Measurements from ENCODE around the gene SNX33.
"Not testable (repeated sequence)": the region's sequence is repeated elsewhere in the genome, so short reads cannot be mapped to it uniquely, and the experiment has no call there.

SNX33 gene

DNA sequence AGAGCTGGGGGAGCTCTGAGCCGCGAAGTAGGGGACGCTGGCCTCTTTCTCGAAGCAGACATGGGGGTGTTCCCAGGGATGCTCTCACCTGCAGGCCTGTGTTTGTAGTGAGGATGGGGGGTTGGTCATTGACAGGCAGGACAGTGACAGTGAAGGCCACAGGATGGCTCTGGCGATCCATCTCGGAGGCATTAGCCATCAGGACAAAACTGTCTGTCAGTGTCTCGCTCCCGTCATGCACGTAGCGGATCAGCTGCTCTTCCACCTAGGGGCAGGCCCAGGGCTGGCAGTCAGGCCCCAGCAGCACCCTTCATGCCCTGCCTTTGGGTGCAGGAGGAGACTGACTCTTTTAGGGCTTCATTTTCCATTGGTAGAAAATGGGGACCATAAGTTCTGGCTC is 36.9 kb downstream of the SNX33 start:
- DNase-seq, result no peak

DNA sequence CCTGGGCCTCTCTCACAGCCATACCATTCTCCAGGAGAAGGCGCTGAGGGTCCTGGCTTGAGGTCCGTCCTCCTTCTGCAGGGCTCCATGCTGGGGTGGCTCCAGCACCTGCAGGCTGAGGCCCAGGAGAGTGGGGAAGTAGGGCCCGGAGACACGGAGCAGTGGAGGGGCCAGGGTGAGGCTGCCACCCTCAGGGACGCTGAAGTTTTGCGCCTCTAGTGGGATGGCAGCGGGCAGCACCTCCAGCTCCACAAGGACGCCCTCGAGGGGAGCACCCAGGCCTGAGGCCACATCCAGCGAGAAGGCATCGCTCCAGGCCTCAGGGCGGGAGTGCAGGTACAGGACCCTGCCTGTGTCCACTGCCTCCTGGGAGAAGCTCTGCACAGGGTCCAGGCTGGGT is 37.5 kb downstream of the SNX33 start:
- no peak for DNase-seq

DNA sequence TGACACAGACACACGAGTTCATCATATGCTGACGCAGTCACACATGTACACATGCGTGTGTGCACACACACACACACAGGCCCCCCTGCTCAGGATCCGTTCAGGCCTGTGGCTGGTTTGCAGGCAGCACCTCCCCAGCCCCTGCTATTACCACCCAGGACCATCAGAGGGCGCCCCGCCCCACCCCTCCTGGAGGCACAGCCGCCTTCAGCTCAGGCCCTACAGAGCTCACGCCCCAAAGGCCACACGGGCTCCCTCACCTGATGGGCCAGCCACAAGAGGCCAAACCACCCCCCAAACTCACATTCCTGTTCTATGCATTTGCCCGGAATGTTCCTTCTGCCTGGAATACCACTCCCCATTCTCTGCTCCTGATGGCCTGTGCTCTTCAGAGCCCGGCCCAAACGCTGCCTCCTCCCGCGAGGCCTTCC is 38.5 kb downstream of the SNX33 start:
- not testable (repeated sequence) for DNase-seq

DNA sequence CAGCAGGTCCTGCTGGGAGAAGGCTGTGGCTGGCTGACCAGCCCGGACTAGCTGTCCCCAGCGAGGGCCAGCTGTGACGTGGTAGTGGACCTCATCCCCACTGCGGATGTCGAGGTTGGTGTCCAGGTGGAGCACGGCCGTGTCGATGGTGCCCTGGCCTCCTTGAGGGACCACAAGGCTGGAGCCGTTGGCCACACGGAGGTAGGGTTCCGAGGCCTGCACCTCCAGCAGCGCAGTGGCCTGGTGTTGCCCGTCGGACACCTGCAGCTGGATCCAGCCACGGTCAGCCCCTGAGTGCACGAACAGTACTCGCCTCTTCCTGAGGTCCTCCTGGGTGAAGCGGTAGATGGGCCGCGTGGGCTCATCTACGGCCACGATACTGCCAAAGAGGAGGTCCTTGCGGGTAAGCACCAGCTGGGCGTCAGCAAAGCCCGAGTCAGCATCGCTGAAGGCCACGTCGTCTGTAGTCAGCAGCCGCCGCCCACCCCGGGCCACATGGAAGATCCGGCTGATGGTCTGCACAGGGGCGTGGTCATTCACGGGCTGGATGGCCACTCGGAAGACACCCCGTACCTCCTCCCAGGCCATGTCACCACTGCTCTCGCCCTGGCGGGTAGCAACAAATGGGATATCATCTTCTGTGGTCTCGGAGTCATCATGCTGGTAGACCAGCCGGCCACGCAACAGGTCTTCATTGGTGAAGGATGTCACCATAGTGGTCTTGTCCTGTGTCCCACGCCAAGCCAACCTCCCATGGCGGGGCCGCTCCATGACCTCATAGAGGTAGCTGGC is 40.0 kb downstream of the SNX33 start:
- DNase-seq, result no peak

DNA sequence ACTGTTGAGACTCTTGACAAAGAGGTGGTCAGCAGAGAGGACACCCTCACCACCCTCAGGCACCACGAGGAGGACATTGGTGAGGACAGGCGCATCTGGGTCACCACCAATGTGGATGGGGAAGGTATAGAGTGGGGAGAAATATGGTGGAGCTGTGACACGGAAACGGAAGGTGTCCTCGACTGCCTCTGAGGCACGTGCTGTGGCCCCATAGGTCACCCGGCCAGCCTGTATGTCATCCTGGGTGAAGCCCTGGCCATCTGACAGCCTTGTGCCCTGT is 40.5 kb downstream of the SNX33 start:
- no peak for DNase-seq

DNA sequence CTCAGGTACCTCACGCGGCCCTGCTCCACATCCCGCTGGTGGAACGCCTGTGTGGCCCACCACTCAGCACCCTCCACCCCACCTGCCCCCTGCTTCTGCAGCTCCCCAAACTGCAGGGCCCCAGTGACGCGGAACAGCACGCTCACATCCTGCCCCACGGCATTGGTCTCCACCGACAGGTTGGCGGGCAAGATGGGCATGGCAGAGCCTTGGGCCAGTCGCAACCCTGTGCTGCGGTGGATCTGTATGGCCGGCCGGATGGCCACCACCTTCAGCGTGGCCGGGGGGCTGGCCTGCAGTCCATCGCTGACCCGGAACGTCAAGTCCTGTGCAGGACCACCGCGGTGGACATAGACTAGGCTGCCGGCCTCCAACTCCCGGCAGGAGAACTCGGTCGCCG is 41.1 kb downstream of the SNX33 start:
- DNase-seq, result no peak

DNA sequence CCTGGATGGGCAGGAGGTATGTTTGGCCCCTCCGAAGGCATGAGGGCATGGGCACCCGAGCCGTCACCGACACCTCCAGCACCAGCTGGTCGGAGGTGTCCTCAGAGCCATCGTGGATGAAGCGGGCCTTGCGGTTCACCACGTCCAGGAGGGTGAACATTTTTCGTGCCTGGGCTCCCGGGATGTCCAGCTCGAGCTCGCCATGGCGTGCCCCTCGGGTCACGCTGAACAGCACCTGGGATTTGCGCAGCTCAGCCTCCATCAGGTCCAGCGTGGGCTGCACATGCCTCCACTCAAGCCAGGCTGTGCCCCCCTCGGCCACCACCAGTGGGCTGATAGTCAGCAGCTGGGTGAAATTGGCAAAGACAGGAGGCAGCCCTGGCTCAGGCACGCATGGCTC is 41.7 kb downstream of the SNX33 start:
- DNase-seq, result not testable (repeated sequence)

DNA sequence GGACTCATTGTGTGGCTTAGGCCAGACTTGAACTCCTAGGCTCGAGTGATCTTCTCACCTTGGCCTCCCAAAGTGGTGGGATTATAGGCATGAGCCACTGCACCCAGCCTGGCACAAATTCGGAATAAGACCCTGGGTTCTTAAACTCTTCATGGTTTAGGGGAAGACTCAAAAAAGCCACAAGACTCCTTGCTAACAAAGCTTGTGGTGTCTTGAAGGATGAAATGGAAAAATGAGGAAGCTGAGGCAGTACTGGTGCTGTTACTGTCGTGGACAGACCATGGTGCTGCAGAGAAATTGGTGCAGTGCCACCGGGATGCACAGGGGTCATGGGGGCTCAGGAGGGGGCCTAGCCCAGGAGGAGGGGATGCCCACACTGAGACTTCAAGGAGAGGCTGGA is 44.6 kb downstream of the SNX33 start:
- not testable (repeated sequence) for DNase-seq

DNA sequence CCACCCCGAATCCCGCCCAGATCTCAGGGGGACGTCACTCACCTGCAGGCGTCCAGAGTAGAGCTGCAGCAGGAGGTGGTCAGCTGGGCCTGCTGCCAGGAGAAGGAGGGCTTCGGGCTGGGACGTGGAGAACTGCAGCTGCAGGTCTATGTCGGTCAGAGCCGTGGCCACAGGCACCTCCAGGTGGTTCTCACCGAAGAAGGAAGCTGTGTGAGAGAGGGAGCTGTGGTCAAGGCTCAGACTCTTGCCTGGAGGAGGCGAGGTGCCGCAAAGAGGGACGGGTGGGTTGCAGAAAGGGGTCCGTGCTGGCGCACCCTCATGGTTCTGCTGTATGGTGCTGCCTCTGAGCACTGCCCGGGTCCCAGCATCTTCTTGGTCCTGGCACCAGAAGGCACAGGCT is 45.3 kb downstream of the SNX33 start:
- DNase-seq, result not testable (repeated sequence)

DNA sequence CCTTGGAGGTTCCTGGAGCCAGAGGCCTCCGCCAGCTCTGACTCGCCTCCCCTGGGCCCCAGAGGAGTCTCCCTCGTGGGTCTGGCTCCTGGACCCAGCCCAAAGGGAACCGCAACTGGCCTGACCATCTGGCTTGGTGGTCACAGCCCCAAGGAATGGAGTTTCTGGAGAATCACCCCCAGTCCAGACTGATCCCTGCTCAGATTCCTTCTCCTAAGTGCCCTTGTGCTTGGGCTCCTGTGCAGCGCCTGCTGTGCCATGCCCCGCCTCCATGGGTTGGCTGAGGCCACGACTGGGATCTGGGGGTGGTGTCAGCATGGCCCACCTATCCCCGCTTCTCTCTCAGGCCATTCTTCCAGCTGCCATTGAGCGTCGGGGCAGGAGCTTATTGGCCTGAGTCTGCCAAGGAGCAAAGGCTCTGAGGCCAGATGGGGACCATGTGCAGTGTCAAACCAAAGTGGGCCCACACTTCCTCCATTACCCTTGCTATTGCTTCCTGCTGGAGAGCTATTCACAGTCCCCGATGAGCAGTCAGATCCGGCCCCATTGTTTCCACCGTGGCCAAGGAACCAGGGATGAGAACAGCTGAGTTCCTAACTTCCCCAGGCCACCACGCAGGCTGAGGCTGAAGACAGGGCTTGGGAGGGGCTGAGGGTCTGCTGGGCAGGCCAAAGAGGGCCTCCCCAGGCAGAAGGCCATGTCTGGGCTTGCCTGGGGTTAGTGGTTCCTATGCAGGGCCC is 46.0 kb downstream of the SNX33 start:
- DNase-seq, result no peak

DNA sequence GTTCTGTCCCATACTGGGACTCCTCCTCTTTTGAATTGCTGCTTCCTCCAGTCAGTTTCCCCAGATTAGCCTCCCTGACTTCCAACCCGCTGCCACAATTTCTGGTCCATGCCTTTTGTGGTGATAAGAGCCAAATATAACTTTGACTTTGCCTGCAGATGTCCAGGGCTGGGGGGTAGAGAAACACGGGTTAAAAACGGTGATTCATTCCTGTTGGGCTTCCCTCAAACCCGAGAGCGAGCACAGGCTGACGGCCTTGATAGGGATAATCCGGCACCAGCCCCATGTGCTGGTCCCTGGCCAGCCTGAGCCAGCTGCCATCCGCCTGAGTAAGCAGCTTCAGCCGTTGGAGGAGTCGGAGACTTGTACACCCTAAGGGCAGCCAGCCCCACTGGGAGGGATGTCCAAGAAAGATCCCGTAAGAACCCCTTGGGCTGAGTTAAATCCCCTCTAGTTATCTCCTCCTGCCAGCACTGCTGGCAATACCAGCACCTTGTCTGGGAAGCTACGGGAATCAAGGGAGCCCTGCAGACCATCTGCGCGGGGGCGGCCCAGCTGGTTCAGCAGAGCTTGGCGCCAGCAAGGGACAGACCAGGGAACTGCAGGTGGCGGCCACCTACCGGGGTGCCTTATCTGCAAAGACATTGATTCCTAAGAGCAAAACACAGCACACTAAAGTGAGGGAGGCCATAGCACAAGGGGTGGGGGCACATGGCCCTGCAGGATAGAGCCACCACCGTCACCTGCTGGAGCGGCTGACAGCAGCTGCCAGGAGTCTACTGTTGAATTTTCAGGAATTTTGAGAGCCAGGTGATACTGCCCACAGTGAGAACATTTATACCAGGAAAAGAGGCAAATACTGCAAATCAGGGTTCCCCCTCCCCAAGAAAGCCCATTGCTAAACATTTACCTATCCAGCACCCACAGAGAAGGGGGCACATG is 46.8 kb downstream of the SNX33 start:
- DNase-seq, result no peak

DNA sequence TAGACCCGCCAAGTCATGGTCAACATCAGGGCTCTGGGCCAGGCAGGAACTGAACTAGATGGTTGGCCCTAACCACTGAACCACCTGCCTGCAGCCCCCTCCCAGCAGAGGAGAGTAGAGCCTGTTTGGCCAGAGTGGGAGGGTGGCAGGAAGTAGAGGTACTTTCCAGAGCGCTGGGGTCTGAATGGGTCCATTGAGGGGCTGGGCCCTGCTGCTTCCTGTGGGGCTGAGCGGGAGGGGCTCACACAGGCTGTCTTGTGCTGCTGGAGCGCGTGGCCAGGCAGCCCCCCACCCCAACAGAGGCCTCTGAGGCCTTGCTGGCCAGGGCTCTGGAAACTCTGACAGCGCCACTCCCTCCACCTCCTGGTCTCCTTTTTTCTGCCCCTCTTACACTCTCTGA is 47.5 kb downstream of the SNX33 start:
- DNase-seq, result no peak

DNA sequence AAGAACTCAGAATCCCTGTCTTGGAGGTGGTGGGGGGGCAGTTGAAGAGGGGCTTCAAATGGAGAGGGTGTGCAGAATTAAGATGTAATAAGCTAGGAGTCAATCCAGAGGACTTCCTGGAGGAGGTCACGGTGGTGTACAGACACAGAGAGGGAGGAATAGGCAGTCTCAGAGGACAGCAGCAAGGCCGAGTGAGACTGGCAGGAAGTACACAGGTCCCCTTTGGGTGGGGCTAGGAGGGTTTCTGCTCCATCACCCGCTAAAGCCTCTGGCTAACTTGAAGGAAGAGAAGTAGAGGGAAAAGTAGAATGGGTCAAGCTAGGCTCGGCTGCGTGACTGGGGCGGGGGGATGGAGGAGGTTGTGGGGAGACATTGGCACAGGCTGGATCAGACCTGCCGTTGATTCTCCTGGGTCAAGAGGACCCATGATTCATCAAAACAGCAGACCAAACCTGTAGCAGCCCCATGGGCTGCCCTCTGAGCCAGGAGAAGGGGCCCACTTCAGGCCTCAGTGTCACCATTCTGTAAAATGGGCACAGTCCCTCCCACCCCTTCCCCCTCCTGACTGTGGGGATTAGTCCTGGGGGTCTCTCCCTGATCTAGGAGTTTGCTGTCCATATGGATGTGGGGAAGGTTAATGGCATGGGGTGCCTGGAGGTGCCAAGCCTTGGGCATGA is 48.1 kb downstream of the SNX33 start:
- DNase-seq, result no peak

DNA sequence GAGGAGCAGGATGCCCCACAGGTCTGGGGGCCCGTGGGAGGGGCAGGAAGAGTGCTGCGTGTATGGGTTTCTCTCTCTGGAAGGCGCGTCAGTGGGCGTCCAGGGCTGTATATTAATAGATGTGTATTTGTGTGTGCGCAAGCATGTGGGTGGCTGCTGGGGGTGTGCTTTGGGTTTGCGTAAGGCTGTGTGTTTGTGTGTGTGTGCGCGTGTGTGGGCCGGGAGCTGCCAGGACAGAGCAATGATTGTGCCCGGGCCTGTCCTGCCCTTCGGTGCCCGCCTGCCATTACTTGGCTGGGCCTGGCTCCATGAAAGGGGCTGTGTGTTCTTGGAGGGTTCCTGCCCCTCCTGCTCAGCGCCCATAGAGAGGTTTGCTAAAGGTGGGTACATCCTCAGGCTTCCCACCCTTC is 48.6 kb downstream of the SNX33 start:
- no peak for DNase-seq

DNA sequence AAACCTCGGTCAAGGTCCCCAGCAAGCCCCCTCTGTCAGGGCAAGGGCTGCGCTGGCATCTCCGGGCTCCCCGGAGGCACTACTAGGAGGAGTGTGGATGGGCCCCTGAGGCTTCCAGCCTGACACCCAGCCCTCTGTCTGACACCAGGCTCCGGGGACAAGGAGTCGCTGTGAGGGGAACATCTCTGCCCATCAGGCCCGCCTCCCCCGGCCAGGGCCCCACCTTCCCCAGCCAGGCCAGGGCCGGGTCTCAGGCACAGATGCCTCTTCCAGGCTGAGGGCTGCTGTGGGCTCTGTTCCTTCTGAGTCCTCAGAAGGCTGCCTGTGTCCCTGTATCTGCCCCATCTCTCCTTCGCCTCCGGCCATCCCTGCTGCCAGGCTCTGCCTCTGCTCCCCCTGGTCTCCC is 49.1 kb downstream of the SNX33 start:
- DNase-seq, result no peak

DNA sequence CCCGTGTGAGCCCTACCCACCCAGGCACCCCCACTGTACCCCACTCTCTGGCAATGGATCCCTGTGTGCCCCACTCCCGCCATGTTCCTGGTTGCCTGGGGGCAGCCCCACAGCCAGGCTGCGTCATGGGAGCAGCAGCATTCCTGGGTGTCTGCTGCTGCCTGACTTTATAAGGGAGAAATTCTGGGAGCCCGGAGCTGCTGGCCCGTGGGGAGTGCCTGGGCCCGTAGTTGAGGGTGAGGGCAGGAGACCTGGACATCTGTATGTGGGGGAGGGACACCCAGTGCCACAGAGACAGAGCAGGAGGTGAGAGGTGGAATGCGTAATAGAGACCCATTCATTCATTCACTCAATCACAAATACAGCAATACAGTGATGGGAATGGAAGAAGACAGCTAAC is 49.8 kb downstream of the SNX33 start:
- no peak for DNase-seq

DNA sequence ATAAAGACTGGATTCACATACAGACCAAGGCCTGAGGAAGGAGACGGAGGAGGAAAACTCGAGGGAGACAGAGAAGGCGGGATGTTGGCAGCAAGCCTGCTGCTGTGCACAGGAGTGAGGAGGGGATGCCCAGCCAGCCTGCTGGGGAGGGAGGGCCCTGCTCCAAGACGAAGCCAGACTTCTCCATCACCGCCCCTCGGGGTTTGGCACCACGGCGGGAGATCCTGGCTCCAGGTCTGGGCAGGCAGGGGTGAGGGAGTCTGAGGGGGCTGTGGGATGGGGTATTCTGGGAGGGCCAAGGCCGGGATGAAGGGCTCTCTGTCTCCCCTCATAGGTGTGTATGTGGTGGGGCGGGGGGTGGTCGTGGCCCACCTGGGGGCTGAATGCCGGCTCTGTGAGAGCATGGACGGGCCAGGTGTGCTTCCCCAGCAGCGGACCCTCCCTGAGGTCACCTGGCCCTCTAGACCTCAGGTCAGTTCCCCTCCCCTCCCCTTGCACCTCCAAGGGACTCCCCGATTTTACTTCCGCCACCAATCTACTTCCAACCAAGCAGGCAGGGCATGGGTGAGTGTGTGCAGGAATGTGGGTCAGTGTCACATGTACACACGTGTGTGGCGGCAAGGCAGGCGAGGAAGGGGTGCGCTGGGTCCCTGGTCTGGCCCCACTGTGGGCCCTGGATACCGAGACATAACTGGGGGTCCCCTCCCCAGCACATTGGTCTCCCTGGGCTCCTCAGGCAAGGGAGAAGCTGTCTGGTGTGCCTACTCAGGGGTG is 50.4 kb downstream of the SNX33 start:
- DNase-seq, result not testable (repeated sequence)

DNA sequence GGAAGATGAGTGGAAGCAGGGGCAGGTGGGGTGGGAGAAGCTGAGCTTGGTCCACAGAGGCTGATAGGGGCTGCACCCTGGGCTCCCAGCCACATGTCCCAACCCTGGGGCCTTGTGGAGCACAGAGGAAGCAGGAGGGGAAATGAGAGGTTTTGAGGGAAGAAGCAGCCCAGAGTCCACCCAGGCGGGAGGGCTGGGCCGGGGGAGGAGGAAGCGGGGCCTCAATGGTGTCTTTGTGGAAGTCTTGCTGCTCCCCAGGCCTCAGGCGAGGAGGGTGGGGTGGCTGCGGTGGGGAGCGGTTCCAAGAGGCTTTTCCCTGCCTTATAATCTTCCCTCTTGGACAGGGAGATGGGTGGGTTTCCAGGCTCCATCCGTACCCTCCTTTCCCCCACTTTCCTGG is 51.8 kb downstream of the SNX33 start:
- not testable (repeated sequence) for DNase-seq

DNA sequence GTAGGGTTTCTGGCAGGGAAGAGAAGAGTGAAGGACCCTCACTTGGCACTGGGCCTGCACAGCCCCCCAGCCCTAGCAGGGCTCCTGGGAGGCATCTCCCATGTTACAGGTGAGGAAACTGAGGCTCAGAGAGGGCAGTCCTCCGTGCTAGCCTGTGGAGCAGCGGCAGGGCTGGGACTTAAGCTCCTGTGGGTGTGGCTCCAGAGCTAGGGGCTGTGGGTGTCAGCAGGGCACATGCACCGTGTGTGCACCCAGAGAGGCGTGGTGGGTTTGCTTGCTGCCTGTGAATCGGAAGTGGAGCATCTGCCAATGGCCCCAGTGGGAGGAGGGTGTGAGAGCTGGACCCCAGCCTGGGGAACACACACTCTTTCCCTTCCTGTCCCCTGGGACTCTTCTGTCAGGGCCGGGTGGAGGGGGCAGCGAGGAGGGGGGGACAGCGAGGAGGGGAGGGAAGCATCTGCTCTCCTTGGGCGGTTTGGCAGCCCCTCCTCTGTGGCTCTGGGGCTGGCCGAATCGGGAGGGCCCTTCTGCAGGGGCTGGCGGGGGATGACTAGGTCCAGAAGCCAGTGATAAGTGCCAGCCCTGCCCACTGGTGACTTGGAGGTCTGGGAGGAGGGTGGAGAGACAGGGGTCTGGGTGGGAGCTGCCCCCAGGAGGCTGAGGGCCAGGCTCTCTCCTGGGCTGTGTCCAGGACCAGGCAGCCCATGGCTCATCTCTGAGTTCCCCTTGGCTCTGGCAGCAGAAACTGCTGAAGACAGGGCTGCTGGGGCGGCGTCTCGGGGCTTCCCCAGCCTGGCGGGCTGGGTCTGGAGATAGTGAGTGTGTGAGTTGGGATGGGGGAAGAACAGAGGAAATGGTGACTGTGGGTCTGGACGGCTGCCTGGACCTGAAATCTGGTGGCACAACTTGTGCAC is 52.5 kb downstream of the SNX33 start:
- not testable (repeated sequence) for DNase-seq

DNA sequence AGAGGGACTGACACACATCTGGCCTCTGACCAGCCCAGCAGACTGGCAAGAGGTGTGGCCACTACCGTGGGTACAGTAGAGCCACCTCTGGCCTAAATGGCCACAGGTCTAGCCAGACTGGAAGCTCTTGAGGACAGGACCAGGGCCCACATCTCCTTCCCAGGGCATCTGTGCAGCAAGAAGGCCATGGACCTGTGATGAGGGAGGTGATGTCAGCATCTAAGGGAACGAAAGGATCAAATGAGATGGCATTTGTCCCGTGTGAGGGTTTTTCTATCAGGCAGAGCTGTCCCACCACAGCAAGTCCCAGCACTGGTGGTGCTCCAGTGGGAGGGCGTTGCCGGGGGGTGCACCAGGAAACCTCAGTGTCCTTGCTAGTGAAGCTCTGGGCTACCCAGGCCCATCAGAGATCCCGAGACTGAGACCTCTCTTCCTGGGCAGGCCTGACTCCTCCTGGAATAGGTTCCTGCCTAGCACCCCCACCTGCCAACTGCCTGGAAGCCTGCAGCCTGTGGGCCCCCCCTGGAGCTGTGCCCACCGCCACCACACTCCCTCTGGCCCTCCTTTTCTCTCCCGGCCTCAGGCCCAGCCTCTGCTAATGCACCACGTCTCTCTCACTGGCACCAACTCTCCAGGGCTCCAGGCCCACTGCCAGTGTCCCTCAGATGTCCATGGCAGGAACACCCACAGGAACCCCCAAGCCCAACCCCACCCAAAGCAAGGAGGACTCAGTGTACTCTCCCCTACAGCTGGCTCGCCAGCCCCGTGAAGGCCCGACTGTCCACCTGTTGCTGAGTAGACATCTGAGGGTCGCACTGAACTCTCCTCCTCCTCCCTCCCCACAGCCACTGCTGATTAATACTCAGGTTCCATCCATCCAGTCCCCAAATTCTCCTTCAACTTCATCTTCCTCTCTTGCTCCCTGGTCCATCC is 53.6 kb downstream of the SNX33 start:
- DNase-seq, result not testable (repeated sequence)
